ENCODE results near the gene EMC1. TPM values are rescaled to one million over a fixed set of nuclear protein-coding genes. Genes with fewer than 3 reads are reported as not detected.

The EMC1 gene
- total RNA-seq, 2 experiments from 2014 or later: 21.9 to 22.2 TPM

DNA sequence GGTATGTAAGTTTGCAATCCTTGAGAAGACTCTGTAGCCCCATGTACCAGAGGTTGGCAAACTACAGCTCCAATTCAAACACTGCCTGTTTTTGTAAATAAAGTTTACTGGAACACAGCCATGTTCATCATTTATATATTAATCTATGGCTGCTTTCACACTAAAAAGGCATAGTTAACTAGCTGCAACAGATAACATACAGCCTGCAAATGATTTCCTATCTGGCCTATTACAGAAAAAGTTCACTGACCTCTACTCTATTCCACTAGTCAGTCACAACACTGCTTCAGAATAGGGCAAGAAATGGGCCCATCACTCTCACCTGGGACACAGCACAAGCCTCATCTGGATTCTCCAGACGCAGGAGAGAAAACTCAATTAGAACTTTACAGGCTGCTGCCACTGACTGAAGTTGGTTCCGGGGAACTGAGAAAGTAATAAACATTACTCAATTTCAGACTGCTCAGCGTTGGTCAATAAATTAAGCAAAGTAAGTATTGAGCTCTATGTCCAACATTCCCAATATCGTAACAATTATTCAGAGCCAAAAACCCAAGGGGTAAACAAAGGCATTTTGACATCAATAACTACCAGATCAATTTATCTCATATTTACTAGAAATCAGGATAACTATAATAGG, 51.9 kb downstream of the EMC1 start:
- no peak overlapping the region for H3K27ac Mint-ChIP-seq

GRCh38 chr1:19198820-19199219, 52.5 kb downstream of the EMC1 start:
- no peak overlapping the region for H3K4me3 Mint-ChIP-seq
- intact Hi-C loops (cut with DNase I, micrococcal nuclease): no loop called here
- H3K4me1 Mint-ChIP-seq (ENCODE audit: low read depth): peaks cover 14% of the 10 kb centered on the region
- H3K9me3 ChIP-seq (ENCODE audit: control insufficient read depth in 1 of 2, insufficient read depth in 1 of 2, low read length in 2 of 2): no peaks in the 10 kb centered on the region
- no peak overlapping the region for H3K27ac ChIP-seq (ENCODE audit: low read depth in 1 of 2, low read length in 2 of 2)
- no peak overlapping the region for H3K27ac Mint-ChIP-seq
- H3K36me3 ChIP-seq (ENCODE audit: insufficient read depth, low read length): peaks cover 70% of the 10 kb centered on the region
- no peaks in the 10 kb centered on the region for H3K27me3 Mint-ChIP-seq
- ATAC-seq (ENCODE audit: poor library complexity) (no peak), DNase-seq (no peak)
- peaks cover 6% of the 10 kb centered on the region for H3K4me1 ChIP-seq (ENCODE audit: insufficient read depth, low read length)
- CTCF ChIA-PET: no interaction called here
- H3K36me3 Mint-ChIP-seq (ENCODE audit: low read depth): peaks cover 75% of the 10 kb centered on the region
- POLR2A ChIA-PET: no interaction called here
- no peak overlapping the region for H3K4me3 ChIP-seq (ENCODE audit: low read length)
- TF ChIP-seq, protein P1, sequence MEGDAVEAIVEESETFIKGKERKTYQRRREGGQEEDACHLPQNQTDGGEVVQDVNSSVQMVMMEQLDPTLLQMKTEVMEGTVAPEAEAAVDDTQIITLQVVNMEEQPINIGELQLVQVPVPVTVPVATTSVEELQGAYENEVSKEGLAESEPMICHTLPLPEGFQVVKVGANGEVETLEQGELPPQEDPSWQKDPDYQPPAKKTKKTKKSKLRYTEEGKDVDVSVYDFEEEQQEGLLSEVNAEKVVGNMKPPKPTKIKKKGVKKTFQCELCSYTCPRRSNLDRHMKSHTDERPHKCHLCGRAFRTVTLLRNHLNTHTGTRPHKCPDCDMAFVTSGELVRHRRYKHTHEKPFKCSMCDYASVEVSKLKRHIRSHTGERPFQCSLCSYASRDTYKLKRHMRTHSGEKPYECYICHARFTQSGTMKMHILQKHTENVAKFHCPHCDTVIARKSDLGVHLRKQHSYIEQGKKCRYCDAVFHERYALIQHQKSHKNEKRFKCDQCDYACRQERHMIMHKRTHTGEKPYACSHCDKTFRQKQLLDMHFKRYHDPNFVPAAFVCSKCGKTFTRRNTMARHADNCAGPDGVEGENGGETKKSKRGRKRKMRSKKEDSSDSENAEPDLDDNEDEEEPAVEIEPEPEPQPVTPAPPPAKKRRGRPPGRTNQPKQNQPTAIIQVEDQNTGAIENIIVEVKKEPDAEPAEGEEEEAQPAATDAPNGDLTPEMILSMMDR (IDR thresholded peaks at IDR 0.05): no peak
- no peaks in the 10 kb centered on the region for H3K9me3 Mint-ChIP-seq
- no peaks in the 10 kb centered on the region for H3K27me3 ChIP-seq (ENCODE audit: control insufficient read depth in 1 of 2, insufficient read depth in 2 of 2, low read length in 2 of 2)

More for the DNA sequence above, 51.9 kb downstream of the EMC1 start:
- Histone ChIP-seq H3K27me3 (ENCODE audit: control insufficient read depth in 1 of 2, insufficient read depth in 2 of 2, low read length in 2 of 2) (no peaks in the 10 kb centered on the region), H3K4me3 (ENCODE audit: low read length) (no peak overlapping the region), H3K36me3 (ENCODE audit: insufficient read depth, low read length) (peaks cover 64% of the 10 kb centered on the region), H3K4me1 (ENCODE audit: insufficient read depth, low read length) (peaks cover 6% of the 10 kb centered on the region), H3K27ac (ENCODE audit: low read depth in 1 of 2, low read length in 2 of 2) (no peak overlapping the region), H3K9me3 (ENCODE audit: control insufficient read depth in 1 of 2, insufficient read depth in 1 of 2, low read length in 2 of 2) (no peaks in the 10 kb centered on the region)
- no peaks in the 10 kb centered on the region for H3K27me3 Mint-ChIP-seq
- intact Hi-C loops (cut with DNase I, micrococcal nuclease): no loop called here
- peaks cover 70% of the 10 kb centered on the region for H3K36me3 Mint-ChIP-seq (ENCODE audit: low read depth)
- POLR2A ChIA-PET: no interaction called here
- no peak overlapping the region for H3K4me3 Mint-ChIP-seq
- CTCF ChIA-PET: no interaction called here
- DNase-seq: no peak
- no peak for ATAC-seq (ENCODE audit: poor library complexity)
- H3K4me1 Mint-ChIP-seq (ENCODE audit: low read depth): peaks cover 21% of the 10 kb centered on the region
- no peaks in the 10 kb centered on the region for H3K9me3 Mint-ChIP-seq
- TF ChIP-seq, protein P1 (IDR thresholded peaks at IDR 0.05): no peak

GRCh38 chr1:19197845-19198244, 53.5 kb downstream of the EMC1 start:
- no peak for DNase-seq
- Mint-ChIP-seq H3K27me3 (no peaks in the 10 kb centered on the region), H3K9me3 (no peaks in the 10 kb centered on the region), H3K4me1 (ENCODE audit: low read depth) (peaks cover 7% of the 10 kb centered on the region), H3K36me3 (ENCODE audit: low read depth) (peaks cover 85% of the 10 kb centered on the region), H3K4me3 (no peak overlapping the region), H3K27ac (no peak overlapping the region)
- no peak for ATAC-seq (ENCODE audit: poor library complexity)
- no peaks in the 10 kb centered on the region for H3K9me3 ChIP-seq (ENCODE audit: control insufficient read depth in 1 of 2, insufficient read depth in 1 of 2, low read length in 2 of 2)
- no peak overlapping the region for H3K4me3 ChIP-seq (ENCODE audit: low read length)
- ChIA-PET CTCF (interaction anchor here (1.0 kb wide), 1 partner anchor 9 kb away, joined by 4 read pairs; no protein-coding TSS in a partner anchor), POLR2A (no interaction called here)
- peaks cover 4% of the 10 kb centered on the region for H3K4me1 ChIP-seq (ENCODE audit: insufficient read depth, low read length)
- peaks cover 80% of the 10 kb centered on the region for H3K36me3 ChIP-seq (ENCODE audit: insufficient read depth, low read length)
- TF ChIP-seq, protein P1 (IDR thresholded peaks at IDR 0.05): no peak
- intact Hi-C loops (cut with DNase I, micrococcal nuclease): no loop called here
- H3K27me3 ChIP-seq (ENCODE audit: control insufficient read depth in 1 of 2, insufficient read depth in 2 of 2, low read length in 2 of 2): no peaks in the 10 kb centered on the region
- H3K27ac ChIP-seq (ENCODE audit: low read depth in 1 of 2, low read length in 2 of 2): no peak overlapping the region

Data from CD4-positive, alpha-beta T cell (primary cell).